HepG2 (cell line): Measurements from ENCODE around the gene HIPK4. TPM values are rescaled to one million over a fixed set of nuclear protein-coding genes. Genes with fewer than 3 reads are reported as not detected.

ENCODE experiments used
- ADNP ChIP-seq: sonication (generic); formaldehyde crosslinking; IDR thresholded peaks from 2 replicates; pipeline ENCODE4 v1.4.0; 2020; ENCODE audit warnings: missing genetic modification reagents
- GATAD2A ChIP-seq: IDR thresholded peaks from 2 replicates; pipeline ENCODE4 v1.6.1; 2016
- HNRNPK ChIP-seq: fragments of 200-400 bp; formaldehyde crosslinking; IDR thresholded peaks from 2 replicates; pipeline ENCODE4 v1.6.1; 2018; ENCODE audit warnings: low read length, low read depth, moderate library complexity, mild to moderate bottlenecking; ENCODE audit not compliant: poor library complexity, severe bottlenecking
- NFATC3 ChIP-seq: sonication (generic); formaldehyde crosslinking; IDR thresholded peaks from 2 replicates; pipeline ENCODE4 v1.5.1; 2020; ENCODE audit warnings: mild to moderate bottlenecking, missing genetic modification reagents
- ZBTB7B ChIP-seq: sonication (generic); formaldehyde crosslinking; IDR thresholded peaks from 2 replicates; pipeline ENCODE4 v1.4.0; 2020; ENCODE audit warnings: missing genetic modification reagents
- ZNF570 ChIP-seq: sonication (generic); formaldehyde crosslinking; IDR thresholded peaks from 2 replicates; pipeline ENCODE4 v1.4.0; 2020; ENCODE audit warnings: mild to moderate bottlenecking, missing genetic modification reagents, borderline replicate concordance
- ZNF614 ChIP-seq: IDR thresholded peaks from 2 replicates; pipeline ENCODE4 v1.6.1; 2018; ENCODE audit warnings: missing biosample characterization, missing genetic modification reagents, inconsistent platforms, borderline replicate concordance
- ZNF737 ChIP-seq: sonication (generic); formaldehyde crosslinking; IDR thresholded peaks from 2 replicates; pipeline ENCODE4 v1.5.0; 2020; ENCODE audit warnings: missing genetic modification reagents, mild to moderate bottlenecking, borderline replicate concordance
- ZNF766 ChIP-seq: sonication (generic); formaldehyde crosslinking; IDR thresholded peaks from 2 replicates; pipeline ENCODE4 v1.5.0; 2020; ENCODE audit warnings: missing genetic modification reagents, borderline replicate concordance
- polyA plus RNA-seq, 8 experiments: library from polyadenylated mRNA; depleted of rRNA in 3 of 8; stranded (reverse) in 7 of 8; unstranded in 1 of 8; fragments of >200 nt; fragmentation: Illumina TruSeq in 4 of 8; extraction: Trizol in 4 of 8; gene quantifications; 2 replicates each; pipeline versions ENCODE4 v1.2.1 to v1.2.3, GENCODE V29; 2011 to 2016; ENCODE audit warnings: low read depth in 4 of 8, missing spikeins in 1 of 8, mixed read lengths in 1 of 8; ENCODE audit not compliant: insufficient read depth in 1 of 8
- total RNA-seq, 5 experiments: library from RNA; depleted of rRNA; stranded (reverse); fragments of >200 nt; fragmentation: Illumina TruSeq; extraction: Trizol; gene quantifications; 2 replicates each; pipeline ENCODE4 v1.2.3, GENCODE V29; 2016; ENCODE audit warnings: low read depth in 1 of 5
- TF ChIP-seq, protein P1 (sequence below): sonication (generic); formaldehyde crosslinking; IDR thresholded peaks from 2 replicates; pipeline ENCODE4 v1.4.0; 2020; ENCODE audit warnings: mild to moderate bottlenecking, missing genetic modification reagents
- TF ChIP-seq, protein P2 (sequence below): sonication (generic); formaldehyde crosslinking; IDR thresholded peaks from 2 replicates; pipeline ENCODE4 v1.4.0; 2020; ENCODE audit warnings: mild to moderate bottlenecking, low read depth, missing genetic modification reagents
- TF ChIP-seq, protein P3 (sequence below): sonication (generic); formaldehyde crosslinking; IDR thresholded peaks from 2 replicates; pipeline ENCODE4 v1.4.0; 2020; ENCODE audit warnings: mild to moderate bottlenecking, missing genetic modification reagents
- TF ChIP-seq, protein P4 (sequence below): IDR thresholded peaks from 2 replicates; pipeline ENCODE4 v1.6.1; 2016; ENCODE audit warnings: missing biosample characterization, missing genetic modification reagents, low read depth
- TF ChIP-seq, protein P5 (sequence below): sonication (generic); formaldehyde crosslinking; IDR thresholded peaks from 2 replicates; pipeline ENCODE4 v1.8.1; 2023; ENCODE audit warnings: mild to moderate bottlenecking, missing genetic modification reagents
- TF ChIP-seq, protein P6 (sequence below): sonication (generic); formaldehyde crosslinking; IDR thresholded peaks from 2 replicates; pipeline ENCODE4 v1.8.1; 2023; ENCODE audit warnings: missing genetic modification reagents, inconsistent platforms, borderline replicate concordance

The HIPK4 gene
- total and polyA plus RNA-seq, 2 of the 13 experiments (the other 11 are each of a cell fraction or from before 2014, with no cell fraction given), result 0.03 TPM; not detected in 1

DNA sequence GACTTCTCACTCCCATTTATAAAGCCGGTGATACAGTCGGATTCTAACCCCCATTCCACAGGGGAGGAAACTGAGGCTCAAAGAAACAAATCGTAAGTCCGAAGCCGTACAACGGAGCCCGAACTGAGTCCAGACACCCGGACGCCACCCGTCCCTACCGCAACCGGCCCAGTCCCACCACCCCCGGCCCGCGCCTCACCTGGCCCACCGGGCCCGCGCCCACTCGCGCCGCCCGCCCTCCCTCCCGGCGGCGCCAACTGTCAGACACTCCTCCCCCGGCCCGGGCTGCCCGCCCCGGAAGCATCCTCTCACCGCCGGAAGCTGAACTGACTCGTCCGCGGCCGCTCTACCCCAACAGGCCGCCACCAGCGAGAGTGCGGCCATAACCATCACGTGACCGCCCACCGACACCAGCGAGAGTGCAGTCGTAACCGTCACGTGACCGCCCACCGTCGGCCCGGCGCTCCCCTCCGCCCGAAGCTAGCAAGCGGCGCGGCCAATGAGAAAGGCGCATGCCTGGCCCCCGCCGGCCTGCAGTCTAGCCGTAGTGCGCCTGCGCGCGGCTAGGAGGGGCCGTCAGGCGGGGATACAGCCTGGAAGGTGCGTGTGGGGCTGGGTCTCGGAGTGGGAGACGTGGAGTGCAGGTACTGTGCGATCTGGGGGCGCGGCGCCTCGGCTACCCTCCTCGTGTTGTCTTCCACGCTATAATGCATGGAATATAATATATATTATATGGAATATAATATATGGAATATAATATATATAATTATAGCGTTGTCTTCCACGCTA lies 41.7 kb downstream of the HIPK4 start, which contains the start of the genes C19orf47 and PLD3 (continued):
- TF ChIP-seq GATAD2A (CRISPR knock-in tag) (peak; percentile 35; the same call in 1 of the 2 replicates), ZNF570 (CRISPR knock-in tag) (no peak), ZBTB7B (CRISPR knock-in tag) (0 out of 2 replicates have a peak, but pooled peaks have one; percentile 46), HNRNPK (peak; percentile 78), ZNF737 (no peak), ZNF614 (no peak), ADNP (CRISPR knock-in tag) (no peak), NFATC3 (CRISPR knock-in tag) (no peak), ZNF766 (CRISPR knock-in tag) (no peak)
- TF ChIP-seq, protein P1, sequence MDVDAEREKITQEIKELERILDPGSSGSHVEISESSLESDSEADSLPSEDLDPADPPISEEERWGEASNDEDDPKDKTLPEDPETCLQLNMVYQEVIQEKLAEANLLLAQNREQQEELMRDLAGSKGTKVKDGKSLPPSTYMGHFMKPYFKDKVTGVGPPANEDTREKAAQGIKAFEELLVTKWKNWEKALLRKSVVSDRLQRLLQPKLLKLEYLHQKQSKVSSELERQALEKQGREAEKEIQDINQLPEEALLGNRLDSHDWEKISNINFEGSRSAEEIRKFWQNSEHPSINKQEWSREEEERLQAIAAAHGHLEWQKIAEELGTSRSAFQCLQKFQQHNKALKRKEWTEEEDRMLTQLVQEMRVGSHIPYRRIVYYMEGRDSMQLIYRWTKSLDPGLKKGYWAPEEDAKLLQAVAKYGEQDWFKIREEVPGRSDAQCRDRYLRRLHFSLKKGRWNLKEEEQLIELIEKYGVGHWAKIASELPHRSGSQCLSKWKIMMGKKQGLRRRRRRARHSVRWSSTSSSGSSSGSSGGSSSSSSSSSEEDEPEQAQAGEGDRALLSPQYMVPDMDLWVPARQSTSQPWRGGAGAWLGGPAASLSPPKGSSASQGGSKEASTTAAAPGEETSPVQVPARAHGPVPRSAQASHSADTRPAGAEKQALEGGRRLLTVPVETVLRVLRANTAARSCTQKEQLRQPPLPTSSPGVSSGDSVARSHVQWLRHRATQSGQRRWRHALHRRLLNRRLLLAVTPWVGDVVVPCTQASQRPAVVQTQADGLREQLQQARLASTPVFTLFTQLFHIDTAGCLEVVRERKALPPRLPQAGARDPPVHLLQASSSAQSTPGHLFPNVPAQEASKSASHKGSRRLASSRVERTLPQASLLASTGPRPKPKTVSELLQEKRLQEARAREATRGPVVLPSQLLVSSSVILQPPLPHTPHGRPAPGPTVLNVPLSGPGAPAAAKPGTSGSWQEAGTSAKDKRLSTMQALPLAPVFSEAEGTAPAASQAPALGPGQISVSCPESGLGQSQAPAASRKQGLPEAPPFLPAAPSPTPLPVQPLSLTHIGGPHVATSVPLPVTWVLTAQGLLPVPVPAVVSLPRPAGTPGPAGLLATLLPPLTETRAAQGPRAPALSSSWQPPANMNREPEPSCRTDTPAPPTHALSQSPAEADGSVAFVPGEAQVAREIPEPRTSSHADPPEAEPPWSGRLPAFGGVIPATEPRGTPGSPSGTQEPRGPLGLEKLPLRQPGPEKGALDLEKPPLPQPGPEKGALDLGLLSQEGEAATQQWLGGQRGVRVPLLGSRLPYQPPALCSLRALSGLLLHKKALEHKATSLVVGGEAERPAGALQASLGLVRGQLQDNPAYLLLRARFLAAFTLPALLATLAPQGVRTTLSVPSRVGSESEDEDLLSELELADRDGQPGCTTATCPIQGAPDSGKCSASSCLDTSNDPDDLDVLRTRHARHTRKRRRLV, result no peak
- TF ChIP-seq, protein P2, sequence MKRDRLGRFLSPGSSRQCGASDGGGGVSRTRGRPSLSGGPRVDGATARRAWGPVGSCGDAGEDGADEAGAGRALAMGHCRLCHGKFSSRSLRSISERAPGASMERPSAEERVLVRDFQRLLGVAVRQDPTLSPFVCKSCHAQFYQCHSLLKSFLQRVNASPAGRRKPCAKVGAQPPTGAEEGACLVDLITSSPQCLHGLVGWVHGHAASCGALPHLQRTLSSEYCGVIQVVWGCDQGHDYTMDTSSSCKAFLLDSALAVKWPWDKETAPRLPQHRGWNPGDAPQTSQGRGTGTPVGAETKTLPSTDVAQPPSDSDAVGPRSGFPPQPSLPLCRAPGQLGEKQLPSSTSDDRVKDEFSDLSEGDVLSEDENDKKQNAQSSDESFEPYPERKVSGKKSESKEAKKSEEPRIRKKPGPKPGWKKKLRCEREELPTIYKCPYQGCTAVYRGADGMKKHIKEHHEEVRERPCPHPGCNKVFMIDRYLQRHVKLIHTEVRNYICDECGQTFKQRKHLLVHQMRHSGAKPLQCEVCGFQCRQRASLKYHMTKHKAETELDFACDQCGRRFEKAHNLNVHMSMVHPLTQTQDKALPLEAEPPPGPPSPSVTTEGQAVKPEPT (CRISPR knock-in tag), result 0 out of 2 replicates have a peak, but pooled peaks have one; percentile 22
- TF ChIP-seq, protein P3, sequence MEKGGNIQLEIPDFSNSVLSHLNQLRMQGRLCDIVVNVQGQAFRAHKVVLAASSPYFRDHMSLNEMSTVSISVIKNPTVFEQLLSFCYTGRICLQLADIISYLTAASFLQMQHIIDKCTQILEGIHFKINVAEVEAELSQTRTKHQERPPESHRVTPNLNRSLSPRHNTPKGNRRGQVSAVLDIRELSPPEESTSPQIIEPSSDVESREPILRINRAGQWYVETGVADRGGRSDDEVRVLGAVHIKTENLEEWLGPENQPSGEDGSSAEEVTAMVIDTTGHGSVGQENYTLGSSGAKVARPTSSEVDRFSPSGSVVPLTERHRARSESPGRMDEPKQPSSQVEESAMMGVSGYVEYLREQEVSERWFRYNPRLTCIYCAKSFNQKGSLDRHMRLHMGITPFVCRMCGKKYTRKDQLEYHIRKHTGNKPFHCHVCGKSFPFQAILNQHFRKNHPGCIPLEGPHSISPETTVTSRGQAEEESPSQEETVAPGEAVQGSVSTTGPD (CRISPR knock-in tag), result no peak
- TF ChIP-seq, protein P4, sequence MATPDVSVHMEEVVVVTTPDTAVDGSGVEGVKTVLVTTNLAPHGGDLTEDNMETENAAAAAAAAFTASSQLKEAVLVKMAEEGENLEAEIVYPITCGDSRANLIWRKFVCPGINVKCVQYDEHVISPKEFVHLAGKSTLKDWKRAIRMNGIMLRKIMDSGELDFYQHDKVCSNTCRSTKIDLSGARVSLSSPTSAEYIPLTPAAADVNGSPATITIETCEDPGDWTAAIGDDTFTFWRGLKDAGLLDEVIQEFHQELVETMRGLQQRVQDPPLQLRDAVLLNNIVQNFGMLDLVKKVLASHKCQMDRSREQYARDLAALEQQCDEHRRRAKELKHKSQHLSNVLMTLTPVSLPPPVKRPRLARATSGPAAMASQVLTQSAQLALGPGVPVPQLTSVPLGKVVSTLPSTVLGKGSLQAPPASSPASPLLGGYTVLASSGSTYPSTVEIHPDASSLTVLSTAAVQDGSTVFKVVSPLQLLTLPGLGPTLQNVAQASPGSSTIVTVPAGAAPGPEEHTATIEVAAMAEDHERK (CRISPR knock-in tag), result peak; percentile 70; the same call in 1 of the 2 replicates
- TF ChIP-seq, protein P5, sequence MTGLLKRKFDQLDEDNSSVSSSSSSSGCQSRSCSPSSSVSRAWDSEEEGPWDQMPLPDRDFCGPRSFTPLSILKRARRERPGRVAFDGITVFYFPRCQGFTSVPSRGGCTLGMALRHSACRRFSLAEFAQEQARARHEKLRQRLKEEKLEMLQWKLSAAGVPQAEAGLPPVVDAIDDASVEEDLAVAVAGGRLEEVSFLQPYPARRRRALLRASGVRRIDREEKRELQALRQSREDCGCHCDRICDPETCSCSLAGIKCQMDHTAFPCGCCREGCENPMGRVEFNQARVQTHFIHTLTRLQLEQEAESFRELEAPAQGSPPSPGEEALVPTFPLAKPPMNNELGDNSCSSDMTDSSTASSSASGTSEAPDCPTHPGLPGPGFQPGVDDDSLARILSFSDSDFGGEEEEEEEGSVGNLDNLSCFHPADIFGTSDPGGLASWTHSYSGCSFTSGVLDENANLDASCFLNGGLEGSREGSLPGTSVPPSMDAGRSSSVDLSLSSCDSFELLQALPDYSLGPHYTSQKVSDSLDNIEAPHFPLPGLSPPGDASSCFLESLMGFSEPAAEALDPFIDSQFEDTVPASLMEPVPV (CRISPR knock-in tag), result no peak
- TF ChIP-seq, protein P6, sequence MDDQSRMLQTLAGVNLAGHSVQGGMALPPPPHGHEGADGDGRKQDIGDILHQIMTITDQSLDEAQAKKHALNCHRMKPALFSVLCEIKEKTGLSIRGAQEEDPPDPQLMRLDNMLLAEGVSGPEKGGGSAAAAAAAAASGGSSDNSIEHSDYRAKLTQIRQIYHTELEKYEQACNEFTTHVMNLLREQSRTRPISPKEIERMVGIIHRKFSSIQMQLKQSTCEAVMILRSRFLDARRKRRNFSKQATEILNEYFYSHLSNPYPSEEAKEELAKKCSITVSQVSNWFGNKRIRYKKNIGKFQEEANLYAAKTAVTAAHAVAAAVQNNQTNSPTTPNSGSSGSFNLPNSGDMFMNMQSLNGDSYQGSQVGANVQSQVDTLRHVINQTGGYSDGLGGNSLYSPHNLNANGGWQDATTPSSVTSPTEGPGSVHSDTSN, result no peak
